Neural cell (in vitro differentiated cells): ENCODE measurements around the gene IMPG2.

ENCODE experiments used
- CTCF ChIP-seq: fragments of 450-650 bp; IDR thresholded peaks from 2 replicates; pipeline ENCODE4 v1.5.1; 2014; ENCODE audit warnings: antibody characterized with exemption, mild to moderate bottlenecking, moderate library complexity; ENCODE audit not compliant: poor library complexity, severe bottlenecking
- POLR2AphosphoS5 ChIP-seq: IDR thresholded peaks from 2 replicates; pipeline ENCODE4 v1.6.1; 2012

DNA sequence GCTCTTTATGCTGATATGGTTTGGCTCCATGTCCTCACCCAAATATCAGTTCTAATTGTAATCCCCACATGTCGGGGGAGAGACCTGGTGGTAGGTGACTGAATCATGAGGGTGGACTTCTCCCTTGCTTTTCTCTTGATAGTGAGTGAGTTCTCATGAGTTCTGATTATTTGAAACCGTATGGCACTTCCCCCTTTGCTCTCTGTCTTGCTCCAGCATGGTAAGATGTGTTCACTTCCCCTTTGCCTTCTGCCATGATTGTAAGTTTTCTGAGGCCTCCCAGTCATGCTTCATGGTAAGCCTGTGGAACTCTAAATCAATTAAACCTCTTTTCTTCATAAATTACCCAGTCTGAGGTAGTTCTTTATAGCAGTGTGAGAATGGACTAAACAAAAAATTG is 107.6 kb downstream of the IMPG2 start:
- TF ChIP-seq CTCF (no peak), POLR2AphosphoS5 (no peak)
